ENCODE data around the gene ALG1. TPM values are rescaled to one million over a fixed set of nuclear protein-coding genes. Genes with fewer than 3 reads are reported as not detected.
A peak's percentile ranks its signal among the peaks of the same experiment; 100 is the strongest.

Gene ALG1
- total and polyA plus RNA-seq, 2 of the 13 experiments (the other 11 are each of a cell fraction or from before 2014, with no cell fraction given): 43.3 to 75.6 TPM

DNA sequence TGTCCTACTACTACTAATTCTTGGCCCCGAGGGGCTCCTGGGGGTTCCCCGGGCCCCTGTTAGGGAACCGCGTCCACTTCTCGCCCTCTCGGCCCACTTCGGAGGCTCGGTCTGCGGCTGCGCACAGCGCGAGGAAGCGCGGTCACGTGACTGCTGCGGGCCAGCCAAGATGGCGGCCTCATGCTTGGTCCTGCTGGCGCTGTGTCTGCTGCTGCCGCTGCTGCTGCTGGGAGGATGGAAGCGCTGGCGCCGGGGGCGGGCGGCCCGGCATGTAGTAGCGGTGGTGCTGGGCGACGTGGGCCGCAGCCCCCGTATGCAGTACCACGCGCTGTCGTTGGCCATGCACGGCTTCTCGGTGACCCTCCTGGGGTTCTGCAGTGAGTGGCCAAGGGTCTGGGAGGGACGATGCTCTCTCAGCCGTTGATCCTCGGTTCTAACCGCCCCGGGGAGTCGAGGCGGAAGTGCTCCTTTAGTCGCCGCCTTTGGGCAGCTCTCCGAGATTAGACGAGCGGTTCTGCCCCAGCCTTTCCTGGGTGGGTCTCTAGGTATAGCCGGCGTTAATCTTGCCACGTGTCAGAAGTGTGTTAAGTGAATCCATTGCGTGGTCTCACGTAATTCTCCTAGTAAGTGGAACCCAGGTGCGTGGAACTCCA is at the start of gene ALG1 (continued):
- TF ChIP-seq MAZ (IDR thresholded peaks at IDR 0.05; ENCODE audit: borderline replicate concordance, low read depth, low read length) (0 out of 2 replicates have a peak, but pooled peaks have one; percentile 32), MAZ (CRISPR knock-in tag; IDR thresholded peaks at IDR 0.05; ENCODE audit: low read depth) (peak; percentile 82), ZMYM3 (CRISPR knock-in tag; IDR thresholded peaks at IDR 0.05) (peak; percentile 84), SMAD9 (CRISPR knock-in tag; IDR thresholded peaks at IDR 0.05) (peak; percentile 91), HNRNPK (IDR thresholded peaks at IDR 0.05; ENCODE audit: low read depth, low read length, poor library complexity, severe bottlenecking) (peak; percentile 53), ERF (CRISPR knock-in tag; IDR thresholded peaks at IDR 0.05) (peak; percentile 98), ZNF496 (CRISPR knock-in tag; IDR thresholded peaks at IDR 0.05; ENCODE audit: insufficient replicate concordance) (no peak), ZBTB7A (CRISPR knock-in tag; IDR thresholded peaks at IDR 0.05) (peak; percentile 69; the same call in 1 of the 2 replicates), ATRX (CRISPR knock-in tag; IDR thresholded peaks at IDR 0.05; ENCODE audit: borderline replicate concordance) (no peak), KDM3A (CRISPR knock-in tag; IDR thresholded peaks at IDR 0.05; ENCODE audit: low read depth) (peak; percentile 98), ZNF224 (CRISPR knock-in tag; IDR thresholded peaks at IDR 0.05) (peak; percentile 90; the same call in 1 of the 2 replicates), ZNF570 (CRISPR knock-in tag; IDR thresholded peaks at IDR 0.05; ENCODE audit: borderline replicate concordance) (no peak), ZNF160 (CRISPR knock-in tag; IDR thresholded peaks at IDR 0.05) (peak; percentile 92; the same call in 1 of the 2 replicates), AKNA (CRISPR knock-in tag; IDR thresholded peaks at IDR 0.05; ENCODE audit: borderline replicate concordance) (peak; percentile 29; the same call in 1 of the 2 replicates), ZNF616 (CRISPR knock-in tag; IDR thresholded peaks at IDR 0.05; ENCODE audit: low read depth) (peak; percentile 75; the same call in 1 of the 2 replicates), GATA4 (IDR thresholded peaks at IDR 0.05; ENCODE audit: borderline replicate concordance, low read depth) (peak; percentile 86), ZNF543 (CRISPR knock-in tag; IDR thresholded peaks at IDR 0.05) (peak; percentile 96; the same call in 1 of the 2 replicates), ZNF225 (CRISPR knock-in tag; IDR thresholded peaks at IDR 0.05) (peak; percentile 99), TBX3 (IDR thresholded peaks at IDR 0.05; ENCODE audit: borderline replicate concordance) (no peak), MIER2 (CRISPR knock-in tag; IDR thresholded peaks at IDR 0.05) (peak; percentile 85; the same call in 1 of the 2 replicates)
- TF ChIP-seq, protein P1, sequence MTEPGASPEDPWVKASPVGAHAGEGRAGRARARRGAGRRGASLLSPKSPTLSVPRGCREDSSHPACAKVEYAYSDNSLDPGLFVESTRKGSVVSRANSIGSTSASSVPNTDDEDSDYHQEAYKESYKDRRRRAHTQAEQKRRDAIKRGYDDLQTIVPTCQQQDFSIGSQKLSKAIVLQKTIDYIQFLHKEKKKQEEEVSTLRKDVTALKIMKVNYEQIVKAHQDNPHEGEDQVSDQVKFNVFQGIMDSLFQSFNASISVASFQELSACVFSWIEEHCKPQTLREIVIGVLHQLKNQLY (CRISPR knock-in tag; IDR thresholded peaks at IDR 0.05): peak; percentile 96
- TF ChIP-seq, protein P2, sequence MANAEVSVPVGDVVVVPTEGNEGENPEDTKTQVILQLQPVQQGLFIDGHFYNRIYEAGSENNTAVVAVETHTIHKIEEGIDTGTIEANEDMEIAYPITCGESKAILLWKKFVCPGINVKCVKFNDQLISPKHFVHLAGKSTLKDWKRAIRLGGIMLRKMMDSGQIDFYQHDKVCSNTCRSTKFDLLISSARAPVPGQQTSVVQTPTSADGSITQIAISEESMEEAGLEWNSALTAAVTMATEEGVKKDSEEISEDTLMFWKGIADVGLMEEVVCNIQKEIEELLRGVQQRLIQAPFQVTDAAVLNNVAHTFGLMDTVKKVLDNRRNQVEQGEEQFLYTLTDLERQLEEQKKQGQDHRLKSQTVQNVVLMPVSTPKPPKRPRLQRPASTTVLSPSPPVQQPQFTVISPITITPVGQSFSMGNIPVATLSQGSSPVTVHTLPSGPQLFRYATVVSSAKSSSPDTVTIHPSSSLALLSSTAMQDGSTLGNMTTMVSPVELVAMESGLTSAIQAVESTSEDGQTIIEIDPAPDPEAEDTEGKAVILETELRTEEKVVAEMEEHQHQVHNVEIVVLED (CRISPR knock-in tag; IDR thresholded peaks at IDR 0.05; ENCODE audit: borderline replicate concordance): peak; percentile 83
